Airway epithelial cell (primary cell): ENCODE measurements around the gene CASQ2. TPM values are rescaled to one million over a fixed set of nuclear protein-coding genes. Genes with fewer than 3 reads are reported as not detected.

Experiments
- total RNA-seq: library from RNA; depleted of rRNA; stranded (reverse); fragments of >200 nt; gene quantifications from 2 replicates; pipeline ENCODE4 v1.2.3, GENCODE V29; 2015

The CASQ2 gene
- total RNA-seq = 0.07 TPM in 1 of 2 replicates, not detected in the other

GRCh38 chr1:115768549-115768948 is at the start of gene CASQ2:
CASQ2 (minus strand) TSS chr1:115768714; CDS start chr1:115768541, 173 bp downstream.

Other genes with a start within 250 kb of the CASQ2 start
- 11.8 and 21.7 TPM in 2 replicates for gene VANGL1, start 126.7 kb downstream of the CASQ2 start, total RNA-seq
- gene NHLH2, start 72.4 kb upstream of the CASQ2 start, total RNA-seq = 0.05 and 0.07 TPM in 2 replicates
- 3.3 and 5.1 TPM in 2 replicates for gene SLC22A15, start 207.8 kb upstream of the CASQ2 start, total RNA-seq